ENCODE data around the gene UBAP2.
A peak's percentile ranks its signal among the peaks of the same experiment; 100 is the strongest.
"Not testable (repeated sequence)": the region's sequence is repeated elsewhere in the genome, so short reads cannot be mapped to it uniquely, and the experiment has no call there.

Gene UBAP2

DNA sequence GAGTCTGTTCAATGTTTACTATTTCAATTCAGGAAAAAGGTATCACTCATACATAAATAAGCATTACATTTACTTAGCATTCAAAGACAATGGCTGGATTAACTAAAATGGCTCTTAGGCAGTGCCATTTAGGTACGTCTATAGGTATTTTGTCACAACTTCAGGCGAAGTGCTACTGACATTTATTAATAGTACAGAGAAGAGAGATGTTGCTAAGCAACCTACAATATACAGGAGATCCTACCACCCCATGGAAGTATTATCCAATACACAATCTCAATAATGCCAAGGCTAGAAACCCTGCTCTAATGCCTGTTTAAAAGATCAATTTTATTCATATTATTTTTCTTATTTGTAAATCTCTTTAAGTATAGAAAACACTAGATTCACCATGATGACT lies 76.0 kb downstream of the UBAP2 start:
- no peak for DNase-seq

DNA sequence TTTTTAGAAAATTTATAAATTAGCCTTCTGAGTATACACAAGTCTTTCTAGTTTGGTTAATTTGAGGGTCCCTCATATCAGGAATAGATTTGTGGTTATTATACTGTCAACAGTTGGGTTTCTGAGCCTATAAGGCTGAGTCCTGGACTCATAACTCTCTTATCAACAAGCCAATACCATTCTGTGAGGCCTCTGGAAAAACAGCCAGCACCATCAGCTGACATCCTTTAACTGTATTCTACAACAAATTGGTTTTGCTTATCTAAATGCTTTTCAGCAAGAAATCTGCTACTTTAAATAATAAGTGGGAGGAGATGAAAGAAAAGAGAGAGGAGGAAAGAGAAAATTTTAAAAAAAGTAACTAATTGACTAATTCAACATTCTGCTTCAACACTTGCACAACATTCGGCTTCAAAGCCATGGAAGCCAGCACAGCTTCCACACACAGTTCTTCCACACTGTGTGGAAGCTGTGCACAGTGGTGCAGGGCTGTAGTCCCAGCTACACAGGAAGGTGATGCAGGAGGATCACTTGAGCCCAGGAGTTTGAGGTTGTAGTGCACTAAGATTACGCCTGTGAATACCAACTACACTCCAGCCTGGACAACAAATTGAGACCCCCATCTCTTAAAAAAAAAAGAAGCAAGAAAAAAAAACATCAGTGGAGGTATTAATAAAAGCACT lies 84.5 kb downstream of the UBAP2 start:
- DNase-seq, result no peak

DNA sequence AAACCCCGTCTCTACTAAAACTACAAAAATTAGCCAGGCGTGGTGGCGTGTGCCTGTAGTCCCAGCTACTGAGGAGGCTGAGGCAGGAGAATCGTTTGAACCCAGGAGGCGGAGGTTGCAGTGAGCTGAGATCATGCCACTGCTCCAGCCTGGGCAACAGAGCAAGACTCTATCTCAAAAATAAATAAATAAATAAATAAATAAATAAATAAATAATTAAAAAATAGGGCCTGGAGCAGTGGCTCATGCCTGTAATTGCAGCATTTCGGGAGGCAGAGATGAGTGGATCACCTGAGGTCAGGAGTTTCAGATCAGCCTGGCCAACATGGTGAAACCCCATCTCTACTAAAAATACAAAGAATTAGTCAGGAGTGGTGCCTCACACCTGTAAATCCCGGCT lies 86.2 kb downstream of the UBAP2 start:
- DNase-seq, result not testable (repeated sequence)

DNA sequence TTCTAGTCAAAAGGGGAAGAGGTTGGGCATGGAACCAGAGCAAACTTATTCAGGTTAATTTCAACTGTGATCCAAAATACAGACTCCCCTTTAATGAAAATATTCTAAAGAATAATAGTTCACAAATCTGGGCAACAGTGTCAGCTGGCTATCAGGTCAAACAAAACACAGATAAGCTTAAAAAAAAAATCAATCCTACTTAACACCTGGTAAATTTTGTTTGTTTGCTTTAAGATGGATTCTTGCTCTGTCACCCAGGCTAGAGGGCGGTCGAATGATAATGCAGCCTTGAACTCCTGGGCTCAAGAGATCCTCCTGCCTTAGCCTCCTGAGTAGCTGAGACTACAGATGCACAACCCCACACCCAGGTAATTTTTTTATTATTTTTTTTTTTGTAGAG lies 89.0 kb downstream of the UBAP2 start:
- DNase-seq, result no peak

DNA sequence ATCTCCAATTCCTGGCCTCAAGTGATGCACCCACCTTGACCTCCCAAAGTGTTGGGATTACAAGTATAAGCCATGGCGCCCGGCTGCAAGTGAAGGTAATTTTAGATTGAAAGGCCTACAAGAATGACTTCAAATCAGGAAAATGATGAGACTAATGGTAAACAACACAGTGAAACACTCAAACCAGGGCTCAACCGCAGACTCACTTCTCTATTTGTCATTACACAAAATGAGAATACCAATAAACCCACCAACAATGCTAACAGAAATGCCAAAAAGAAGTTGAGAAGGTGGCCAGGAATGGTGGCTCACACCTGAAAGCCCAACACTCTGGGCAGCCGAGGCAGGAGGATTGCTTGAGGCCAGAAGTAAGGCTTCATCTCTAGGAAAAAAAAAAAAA lies 92.1 kb downstream of the UBAP2 start:
- no peak for DNase-seq

DNA sequence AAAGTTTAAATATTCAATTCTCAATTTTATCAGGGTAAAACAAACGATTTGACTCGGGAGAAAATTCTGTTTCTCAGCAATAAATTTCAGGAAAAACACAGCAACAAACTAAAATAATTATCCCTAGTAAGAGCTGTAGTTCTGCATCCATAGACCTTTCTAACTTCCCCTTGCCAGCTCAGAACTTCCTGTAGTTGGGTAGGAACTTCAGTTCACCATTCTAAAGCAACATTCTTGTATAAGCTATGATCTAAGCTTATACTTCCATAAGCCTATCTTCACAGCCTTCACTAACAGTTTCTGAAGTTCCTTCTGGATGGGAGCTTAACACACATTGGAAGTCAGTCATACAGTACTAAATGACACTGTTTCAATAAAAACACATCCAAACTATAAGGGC lies 96.6 kb downstream of the UBAP2 start:
- DNase-seq, result no peak

DNA sequence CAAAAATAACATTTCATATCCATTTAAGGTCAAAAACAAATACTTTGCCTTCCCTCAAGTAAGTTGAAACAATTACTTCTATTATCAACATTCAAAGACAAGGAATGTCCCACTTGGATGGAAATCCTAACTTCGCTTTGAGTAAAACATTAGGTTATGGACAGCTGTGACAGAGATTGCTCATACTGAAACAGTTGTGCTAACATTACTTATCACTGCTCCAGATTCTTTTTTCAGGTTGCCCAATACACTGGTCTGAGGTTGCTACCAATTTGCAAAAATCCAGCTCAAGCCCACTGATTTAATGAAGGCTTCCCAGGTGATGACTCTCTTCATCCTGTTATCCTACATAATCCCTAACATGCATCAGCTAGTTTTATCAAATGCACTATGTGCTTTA lies 98.3 kb downstream of the UBAP2 start:
- no peak for DNase-seq

DNA sequence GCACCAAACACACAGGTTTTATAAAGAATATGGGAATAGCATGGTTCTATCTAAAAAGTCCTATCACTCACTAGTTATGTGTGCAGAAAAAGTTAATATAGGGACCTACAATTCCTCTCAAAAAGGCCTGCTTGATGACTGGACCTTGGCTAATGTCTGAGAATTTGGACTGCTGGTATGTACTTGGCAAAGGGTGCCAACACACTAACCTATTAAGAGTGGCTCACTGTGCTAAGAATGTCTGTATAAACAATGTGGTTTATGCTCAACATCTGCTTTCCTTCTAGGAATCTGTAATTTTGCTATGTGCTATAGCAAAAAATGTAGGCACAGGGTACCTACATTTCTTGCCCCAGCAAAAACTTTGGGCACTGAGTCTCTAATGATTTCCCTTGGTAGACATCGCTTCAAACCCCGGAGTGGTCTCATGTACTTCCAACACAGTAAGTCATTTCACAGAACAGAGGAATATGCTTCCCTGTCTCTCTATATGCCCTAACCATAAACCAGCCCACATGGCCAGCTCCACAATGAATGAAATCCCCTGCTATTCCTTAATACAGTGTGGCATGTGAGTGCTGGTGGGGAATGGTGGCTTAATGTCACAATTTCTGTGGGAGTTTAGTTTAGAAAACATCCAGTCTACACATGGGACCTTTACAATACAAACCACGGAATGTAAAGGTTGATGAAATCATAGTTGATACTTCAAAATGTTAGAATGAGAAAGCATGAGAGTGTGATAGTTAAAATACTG lies 101.7 kb downstream of the UBAP2 start:
- DNase-seq, result no peak

DNA sequence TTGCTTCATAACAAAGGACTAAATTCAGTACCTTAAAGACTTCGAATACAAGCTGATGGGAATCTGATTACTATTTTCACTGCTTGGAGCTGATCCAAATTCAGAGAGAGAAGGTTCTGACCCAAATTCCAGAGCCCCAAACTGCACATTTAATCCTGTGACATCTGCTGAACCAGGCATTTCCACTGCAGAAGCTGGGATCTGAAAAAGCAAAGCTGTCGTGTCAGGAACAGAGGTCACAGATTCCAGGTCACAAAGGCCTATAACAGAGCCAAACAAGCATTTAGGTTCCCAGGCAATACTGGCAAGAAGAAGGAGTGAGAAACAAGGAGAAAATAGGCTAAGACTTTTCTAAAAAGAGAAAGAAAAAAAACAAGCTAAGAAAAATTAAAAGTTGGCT lies 105.3 kb downstream of the UBAP2 start:
- DNase-seq, result no peak

DNA sequence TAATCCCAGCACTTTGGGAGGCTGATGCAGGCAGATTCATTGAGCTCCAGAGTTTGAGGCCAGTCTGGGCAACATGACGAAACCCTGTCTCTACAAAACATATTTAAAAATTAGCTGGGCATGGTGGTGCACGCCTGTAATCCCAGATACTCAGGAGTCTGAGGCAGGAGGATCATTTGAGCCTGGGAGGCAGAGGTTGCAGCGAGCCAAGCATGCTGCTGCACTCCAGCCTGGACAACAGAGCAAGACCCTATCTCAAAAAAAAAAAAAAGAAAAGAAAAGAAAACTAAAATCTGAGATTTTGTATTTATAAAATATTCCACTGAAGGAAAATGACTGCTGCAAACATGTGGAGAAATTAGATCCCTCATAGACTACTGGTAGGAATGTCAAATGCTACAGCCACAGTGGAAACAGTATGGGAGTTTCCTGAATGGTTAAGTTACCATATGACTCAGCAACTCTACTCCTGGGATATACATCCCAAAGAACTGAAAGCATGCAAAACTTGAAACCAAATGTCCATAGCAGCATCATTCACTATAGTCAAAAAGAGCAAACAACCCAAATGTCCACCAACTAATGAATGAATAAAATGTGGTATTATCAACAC lies 106.1 kb downstream of the UBAP2 start:
- DNase-seq, result no peak

DNA sequence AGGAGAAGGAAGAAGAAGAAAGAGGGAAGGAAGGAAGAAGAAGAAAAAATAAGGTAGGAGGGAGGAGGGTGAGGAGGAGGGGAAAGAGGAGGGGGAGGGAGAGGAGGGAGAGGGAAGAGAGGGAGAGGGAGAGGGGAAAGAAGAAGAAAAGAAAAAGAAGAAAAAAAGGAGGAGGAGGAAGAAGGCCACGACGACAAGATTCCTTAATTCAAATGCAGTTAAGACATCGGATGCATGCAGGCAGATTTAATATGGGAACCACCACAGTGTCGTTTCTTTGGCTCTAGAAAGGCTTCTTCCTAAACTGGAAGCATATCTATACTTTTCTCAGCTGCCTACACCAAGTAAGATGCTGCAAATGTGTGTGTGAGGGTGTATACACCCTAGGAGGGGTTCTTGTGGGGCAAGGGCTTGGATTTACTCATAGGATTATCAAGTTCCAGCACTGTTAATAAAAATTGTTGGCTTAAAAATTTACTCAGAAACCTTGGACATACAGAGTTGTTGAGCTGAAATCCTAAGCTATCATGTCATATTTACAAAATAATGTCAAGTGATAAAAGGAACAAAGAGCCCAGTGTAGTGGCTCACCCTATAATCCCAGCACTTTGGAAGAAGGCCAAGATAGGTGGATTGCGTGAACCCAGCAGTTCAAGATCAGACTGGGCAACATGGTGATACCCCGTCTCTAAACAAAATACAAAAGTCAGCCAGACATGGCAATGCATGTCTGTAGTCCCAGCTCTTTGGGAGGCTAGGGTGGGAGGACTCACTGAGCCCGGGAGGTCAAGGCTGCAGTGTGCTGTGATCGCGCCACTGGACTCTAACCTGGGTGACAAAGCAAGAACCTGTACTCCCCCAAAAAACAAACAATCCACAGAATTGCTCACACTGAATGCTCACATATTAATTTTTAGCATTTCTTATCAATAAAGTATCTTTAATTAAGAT lies 108.5 kb downstream of the UBAP2 start:
- no peak for DNase-seq

DNA sequence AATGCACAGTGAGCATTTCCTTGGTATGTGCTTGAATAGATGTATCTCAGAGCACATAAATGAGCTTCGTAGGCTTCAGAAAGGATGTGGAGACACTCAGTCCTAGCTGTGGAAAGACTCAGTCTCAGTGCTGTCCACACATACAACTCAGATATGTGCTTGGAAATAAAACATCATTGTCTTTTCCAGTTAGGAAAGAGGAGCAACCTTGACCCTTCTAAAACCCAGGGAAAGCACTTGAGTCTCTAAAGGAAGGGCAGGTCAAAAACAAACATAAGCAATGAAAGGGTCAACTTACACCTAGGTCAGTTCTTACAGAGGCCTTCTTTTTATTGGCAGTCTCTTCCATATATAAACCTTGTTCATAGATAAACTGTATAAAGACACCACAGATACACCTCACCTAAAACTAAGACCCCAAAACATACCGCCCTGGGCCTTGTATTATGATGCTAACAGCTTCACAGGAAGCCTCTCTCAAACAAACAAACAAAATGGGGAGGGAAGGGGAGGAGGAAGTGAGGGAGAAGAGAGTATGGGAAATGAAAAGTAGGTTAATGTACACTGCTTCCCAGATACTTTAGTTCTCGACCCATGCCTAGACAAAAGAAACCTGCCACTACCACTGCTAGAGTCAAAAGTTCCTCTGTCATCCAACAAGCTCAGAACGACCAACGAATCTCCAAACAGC lies 114.4 kb downstream of the UBAP2 start:
- no peak for DNase-seq

DNA sequence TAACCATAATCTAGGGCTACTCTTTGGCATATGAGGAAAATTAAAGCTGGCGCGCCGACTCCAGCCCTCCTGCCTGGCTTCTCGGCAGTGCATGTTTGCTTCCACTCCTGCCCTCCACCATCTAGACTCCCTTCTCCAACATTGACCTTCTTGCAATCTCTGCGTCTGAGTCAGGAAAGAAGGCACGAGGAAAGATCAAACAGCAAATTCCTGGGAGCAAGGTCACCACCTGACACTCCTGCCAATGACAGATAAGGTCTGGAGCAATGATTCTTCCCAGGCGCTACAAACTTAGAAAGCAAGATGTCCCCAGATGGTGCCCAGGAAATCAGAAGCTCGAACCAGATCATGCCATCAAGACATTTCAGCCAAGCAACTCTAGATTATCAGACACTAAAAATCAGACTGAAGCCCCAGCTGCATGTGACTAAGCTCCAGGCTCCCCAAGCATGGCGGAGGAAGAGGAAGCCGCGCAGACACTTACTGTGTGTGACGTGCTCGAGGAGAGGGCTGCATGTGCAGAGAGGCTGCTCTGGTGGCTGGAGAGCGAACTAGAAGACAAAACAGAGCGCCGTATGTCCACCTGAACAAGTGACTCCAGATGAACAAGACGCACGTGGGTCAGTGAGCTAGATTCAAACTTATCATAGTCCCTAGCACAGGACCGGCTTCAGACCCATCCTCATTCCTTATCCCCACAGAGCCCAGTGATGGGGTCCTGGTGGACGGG lies 116.4 kb downstream of the UBAP2 start:
- DNase-seq, result no peak

DNA sequence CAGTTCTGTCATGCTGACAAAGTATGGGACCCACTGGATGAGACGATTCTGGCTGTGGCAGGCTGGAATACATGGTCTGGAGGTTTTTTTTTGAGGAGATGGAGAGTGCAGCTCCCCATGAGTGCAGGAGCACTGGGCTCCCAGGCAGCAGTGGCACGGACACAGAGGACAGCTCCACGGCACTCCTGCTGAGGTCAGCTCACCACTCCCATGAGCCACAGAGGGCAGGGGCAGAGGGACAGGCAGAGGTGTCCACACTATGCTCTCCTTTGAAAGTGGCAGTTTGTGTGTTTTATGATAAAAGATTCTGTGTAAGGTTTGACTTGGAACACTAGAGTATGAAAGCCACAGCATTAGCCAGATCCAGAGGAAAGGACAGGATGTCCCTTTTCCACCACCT lies 117.4 kb downstream of the UBAP2 start:
- DNase-seq, result no peak

DNA sequence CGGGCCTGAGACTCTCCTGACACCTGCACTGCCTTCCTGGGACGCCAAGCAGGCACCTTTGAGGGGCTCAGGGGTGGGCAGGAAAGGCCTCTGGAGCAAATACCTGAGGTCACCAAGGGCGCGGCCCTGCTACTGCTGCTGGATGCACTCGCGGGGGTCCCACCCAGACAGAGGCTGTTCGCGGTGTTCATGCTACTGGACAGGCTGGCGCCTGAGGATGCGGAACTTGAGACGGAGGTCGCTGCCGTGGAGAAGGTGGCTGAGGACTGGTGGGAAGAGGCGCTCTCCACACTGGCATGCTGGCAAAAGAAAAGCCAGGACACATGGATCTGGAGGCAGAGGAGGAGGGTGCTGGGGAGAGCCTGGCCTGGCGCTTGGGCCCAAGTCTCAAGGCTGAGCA lies 121.0 kb downstream of the UBAP2 start:
- DNase-seq, result no peak

DNA sequence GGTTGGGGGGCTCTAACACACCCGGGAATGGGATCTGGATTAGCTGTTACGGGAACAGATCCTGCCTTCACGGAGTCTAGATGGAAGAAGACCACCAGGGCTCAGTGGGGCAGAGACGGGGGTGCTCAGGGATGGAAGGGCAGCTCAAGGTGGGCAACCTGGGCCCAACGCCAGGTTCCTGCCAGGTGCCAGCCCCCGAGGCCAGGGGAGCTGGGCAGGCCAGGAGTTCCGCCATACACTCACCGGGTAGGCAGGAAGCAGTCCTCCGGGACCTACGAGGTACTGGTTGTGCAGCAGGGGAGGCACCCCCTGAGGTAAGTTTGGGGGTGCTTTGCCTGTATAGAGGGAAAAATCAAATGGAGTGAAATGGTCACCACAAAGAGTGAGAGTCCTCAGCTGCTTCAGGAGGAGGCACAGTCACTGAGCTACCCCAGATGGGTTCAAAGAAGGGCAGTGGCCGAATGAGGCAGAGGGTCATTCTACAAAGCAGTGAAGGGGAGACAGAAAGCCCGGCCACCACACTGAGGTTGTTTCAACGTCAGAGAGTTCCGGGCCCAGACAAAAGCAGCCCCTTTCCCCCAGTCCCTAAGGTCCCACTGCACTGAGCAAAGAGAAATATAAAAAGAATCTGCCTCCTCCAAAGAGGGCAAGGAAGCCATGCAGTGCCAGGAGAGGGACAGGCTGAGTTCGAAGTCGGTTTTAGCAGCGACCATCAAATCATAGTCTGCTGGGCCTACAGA lies 121.8 kb downstream of the UBAP2 start:
- no peak for DNase-seq

DNA sequence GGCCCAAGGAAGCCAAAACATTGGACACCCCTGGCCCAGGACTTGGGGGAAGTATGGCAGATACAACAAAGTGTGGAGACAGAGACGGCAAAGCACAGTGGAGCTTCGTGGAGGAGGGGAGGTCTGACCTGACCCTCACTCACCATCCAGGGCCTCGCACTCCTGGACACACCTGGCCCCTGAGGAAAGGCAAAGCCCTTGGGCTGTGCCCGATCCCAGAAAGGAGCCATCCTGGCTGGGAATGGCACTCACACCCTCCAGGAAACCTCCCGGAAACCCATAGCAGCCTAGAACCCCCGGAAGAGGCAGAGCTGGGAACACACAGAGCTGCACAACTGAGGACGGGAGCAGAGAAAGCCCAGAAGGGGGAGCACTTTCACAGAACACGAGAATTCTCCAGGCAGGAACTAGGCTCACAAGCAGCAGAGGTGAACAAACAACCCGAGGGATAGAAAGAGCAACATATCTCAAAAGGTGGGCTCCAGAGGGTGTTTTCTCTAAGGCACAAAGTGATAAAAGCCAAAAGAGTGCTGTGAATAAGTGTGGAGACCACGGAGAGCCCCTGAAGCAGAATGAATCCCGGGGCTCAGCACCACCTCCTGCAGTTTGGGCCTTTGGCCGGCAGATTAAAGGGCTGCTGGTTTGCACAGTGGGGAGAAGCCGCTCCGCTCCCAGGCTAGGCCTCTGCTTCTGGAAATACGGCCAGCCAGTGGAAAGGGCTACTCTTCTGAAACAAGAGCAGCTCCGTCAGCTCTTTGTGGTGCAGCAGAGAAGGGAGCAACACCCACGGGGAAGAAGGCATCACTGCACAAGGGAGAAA lies 123.5 kb downstream of the UBAP2 start:
- DNase-seq, result peak in 1 of 2 experiments; percentile 17

DNA sequence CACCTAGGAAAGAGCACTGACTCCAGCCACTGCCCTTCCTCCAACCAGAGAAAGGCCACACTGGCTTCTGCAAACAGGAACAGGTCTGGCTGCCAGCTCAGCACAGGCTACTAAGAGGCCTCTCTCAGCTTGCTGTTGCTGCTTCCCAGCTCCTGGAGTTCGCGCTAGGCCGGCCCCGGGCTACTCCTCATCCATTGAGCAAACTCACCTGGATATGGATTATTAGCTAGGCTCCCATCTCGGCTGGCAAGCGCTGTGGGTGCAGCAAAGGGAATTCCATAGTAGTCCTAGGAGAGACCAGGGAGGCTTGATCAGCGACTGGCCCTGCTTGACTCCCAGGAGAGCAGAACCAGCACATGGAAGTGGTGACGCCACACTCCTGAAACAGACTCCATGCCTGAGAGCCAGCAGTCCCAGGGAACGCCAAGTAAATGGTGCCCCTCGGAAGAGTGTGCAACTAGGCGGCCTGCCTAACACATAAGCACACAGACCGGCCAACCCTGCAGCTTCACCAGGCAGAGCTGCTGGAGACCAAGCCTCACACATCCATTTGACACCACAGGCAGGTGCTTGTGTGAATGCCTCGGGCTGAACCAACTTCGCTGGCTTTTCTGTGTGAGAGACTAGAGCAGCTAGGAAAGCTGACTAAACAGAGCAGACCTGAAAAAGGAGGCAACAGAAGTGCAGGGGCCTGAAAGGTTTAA lies 124.5 kb downstream of the UBAP2 start:
- no peak for DNase-seq

DNA sequence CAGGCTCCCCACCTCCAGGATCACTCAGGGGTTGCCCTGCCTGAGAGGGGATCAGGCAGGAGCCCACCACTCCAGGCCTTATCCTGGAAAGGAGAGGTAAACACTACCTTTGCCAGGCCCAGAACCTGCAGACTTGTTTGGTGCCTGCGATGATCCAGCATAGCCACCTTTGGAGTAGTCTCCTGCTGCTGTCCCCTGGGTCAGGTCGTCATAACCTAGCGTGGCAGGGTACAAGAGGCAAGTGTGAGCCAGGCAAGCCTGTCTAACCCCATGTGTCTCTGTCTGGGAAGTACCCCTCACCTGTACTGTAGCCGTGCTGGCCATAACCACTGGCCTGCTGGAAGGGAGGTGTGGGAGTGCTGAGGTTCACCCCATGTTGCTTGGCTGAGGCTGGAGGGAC lies 125.6 kb downstream of the UBAP2 start:
- no peak for DNase-seq
